Tibial nerve (tissue), 3 donors: Measurements from ENCODE around the gene SPATA17.

ENCODE experiments used
- CTCF ChIP-seq, 5 experiments: fragments of 200-600 bp in 3 of 5; fragments of 450-650 bp in 2 of 5; sonication (generic) in 3 of 5; IDR thresholded peaks; one replicate each; pipeline ENCODE4 v1.5.1; 2016 to 2019; ENCODE audit warnings: antibody characterized with exemption in 5 of 5, mild to moderate bottlenecking in 3 of 5, moderate library complexity in 2 of 5
- POLR2A ChIP-seq, 2 donors: fragments of 450-650 bp; IDR thresholded peaks; one replicate each; pipeline ENCODE4 v1.6.1; 2017; ENCODE audit warnings: antibody characterized with exemption in 2 of 2, mild to moderate bottlenecking in 2 of 2, moderate library complexity in 2 of 2

GRCh38 chr1:217747156-217747769 is 116.1 kb downstream of the SPATA17 start:
- TF ChIP-seq CTCF (IDR thresholded peaks at IDR 0.05) = peak in 4 of 5 experiments; percentile 33 to 61 (median 41)
- TF ChIP-seq POLR2A (IDR thresholded peaks at IDR 0.05) = no peak
